Head of caudate nucleus (tissue), 42 donors: ENCODE measurements around the gene ZNF236.
A peak's percentile ranks its signal among the peaks of the same experiment; 100 is the strongest.
"Not testable (repeated sequence)": the region's sequence is repeated elsewhere in the genome, so short reads cannot be mapped to it uniquely, and the experiment has no call there.

ENCODE experiments used
- DNase-seq, 42 donors: peaks; one replicate each; pipeline versions ENCODE4 v3.0.0 to v3.0.0-alpha.2; 2020 to 2021; ENCODE audit warnings: mixed read lengths in 7 of 42
- intact Hi-C: fragments of 100-400 bp; cut with DNase I; formaldehyde crosslinking; loops from one replicate; pipeline ENCODE4 v1.15.0; 2022

ZNF236 gene

DNA sequence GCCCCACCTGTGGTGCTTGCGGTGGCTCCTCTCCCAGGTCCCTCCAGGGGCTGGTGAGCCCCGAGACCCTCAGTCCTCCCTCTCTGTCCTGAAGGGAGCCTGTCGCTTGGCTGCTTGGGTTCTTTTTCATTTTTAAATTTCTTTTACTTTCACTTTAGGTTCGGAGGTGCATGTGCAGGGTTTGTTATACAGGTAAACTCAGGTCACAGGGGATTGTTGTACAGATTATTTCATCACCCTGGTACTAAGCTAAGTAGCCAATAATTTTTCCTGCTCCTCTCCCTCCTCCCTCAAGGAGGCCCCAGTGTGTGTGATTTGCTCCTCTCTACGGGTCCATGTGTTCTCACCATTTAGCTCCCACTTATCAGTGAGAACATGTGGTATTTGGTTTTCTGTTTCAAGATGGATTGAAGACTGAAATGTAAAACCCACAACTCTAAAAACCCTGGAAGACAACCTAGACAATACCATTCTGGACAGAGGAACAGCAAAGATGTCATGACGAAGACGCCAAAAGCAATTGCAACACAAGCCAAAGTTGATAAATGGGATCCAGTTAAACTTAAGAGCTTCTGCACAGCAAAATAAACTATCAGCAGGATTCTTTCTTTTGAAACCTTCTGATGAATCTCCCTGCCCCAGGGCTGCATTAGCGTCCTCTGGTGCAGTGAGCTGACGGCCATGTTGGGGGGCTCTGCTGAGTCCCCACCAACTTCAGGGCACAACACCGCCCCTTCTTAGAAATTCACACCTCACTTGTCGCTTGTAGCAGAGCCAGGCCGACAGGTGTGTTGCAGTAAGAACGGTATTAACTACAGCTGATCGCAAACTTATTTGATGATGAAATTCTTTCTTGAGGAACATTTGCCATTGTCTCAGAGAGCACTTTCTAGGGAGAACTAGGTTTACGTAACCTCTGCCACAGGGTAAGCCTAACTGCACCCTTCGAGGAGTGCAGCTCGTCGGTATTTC, 135.3 kb downstream of the ZNF236 start:
- no peak for DNase-seq
- intact Hi-C loops, result no loop called here

DNA sequence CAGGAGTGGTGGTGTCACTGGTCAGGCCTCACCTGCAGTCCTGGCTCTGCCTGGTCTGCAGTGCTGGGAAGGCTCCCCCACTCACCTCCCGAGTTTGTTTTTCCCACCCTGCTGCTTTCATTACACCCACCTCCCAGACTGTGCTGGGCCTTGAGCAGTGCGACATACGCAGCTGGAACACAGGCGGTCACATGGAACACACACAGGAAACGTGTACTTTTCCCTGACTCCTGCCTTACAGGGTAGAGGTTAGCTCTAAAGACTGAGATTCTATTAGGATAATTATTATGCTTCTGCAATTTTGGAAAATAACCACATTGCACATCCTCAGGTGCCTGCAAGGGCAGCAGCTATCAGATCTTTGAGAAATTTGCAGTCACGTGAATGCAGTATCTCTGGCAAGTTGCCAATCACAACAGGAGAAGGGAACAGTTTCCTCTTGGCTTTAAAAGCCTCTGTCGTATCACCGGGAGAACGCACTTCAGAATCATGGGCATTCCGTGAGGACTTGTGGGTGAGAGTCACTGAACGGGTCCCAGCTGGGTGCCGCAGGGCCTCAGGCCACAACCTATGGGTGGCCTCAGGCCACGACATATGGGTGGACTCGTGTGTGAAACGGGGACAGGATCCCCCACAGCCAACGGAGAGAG, 136.5 kb downstream of the ZNF236 start:
- intact Hi-C loops, result no loop called here

DNA sequence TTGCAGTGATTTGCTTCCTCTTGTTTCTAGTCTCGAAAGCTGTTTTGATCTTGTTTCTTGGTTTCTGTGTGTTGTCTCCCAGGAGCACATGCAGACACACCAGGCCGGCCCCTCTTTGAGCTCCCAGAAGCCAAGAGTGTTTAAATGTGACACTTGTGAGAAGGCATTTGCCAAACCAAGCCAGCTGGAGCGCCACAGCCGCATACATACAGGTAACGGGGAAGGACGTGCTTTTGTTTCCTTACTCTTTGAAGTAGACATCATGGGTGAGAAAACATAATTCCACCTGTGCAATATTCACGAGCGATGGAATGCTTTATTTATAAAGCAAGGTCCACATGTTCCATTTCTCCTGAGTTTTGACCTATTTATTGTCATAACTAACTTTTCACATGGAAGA, 137.2 kb downstream of the ZNF236 start:
- intact Hi-C loops, result no loop called here
- peak in 1 of 42 donors; percentile 31 for DNase-seq

More for the DNA sequence above, 136.5 kb downstream of the ZNF236 start:
- DNase-seq, result peak in 1 of 42 donors; percentile 32

DNA sequence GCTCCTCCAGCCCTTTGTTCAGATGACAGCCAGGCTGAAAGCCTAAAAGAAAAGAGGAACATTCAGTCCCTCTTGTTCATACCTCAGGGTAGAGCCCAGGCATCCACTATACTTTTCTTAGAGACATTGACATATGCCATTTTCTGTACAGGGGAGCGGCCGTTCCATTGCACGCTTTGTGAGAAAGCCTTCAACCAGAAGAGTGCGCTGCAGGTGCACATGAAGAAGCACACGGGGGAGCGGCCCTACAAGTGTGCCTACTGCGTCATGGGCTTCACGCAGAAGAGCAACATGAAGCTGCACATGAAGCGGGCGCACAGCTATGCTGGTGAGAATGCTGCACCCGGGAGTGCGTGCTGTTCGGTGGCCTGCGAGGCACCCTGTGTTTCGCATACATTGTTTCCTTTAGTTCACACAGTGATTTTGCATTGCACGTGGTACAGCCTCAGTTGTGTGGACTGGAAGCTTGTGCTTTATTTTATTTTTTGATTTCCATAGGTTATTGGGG, 138.2 kb downstream of the ZNF236 start:
- DNase-seq, result peak in 1 of 42 donors; percentile 34
- intact Hi-C loops, result no loop called here

DNA sequence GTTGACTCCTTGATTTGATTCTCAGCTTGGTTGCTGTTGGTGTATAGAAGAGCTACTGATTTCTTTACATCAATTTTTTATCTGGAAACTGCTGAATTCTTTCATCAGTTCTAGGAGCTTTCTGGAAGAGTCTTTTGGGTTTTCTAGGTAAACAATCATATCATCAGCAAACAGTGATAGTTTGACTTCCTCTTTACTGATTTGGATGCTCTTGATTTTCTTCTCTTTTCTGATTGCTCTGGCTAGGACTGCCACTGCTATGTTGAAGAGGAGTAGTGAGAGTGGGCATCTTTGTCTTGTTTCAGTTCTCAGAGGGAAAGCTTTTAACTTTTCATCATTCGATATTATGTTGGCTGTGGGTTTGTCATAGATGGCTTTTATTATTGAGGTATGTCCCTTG, 140.5 kb downstream of the ZNF236 start:
- intact Hi-C loops, result no loop called here
- DNase-seq, result no peak

DNA sequence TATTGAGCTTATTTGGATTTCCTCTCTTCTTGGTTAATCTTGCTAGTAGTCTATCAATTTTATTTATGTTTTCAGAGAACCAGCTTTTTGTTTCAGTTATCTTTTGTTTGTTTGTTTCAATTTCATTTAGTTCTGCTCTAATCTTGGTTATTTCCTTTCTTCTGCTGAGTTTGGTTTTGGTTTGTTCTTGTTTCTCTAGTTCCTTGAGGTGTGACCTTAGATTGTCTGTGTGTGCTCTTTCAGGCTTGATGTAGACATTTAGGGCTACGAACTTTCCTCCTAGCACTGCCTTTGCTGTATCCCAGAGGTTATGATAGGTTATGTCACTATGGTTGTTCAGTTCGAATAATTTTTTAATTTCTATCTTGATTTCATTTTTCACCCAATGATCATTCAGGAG, 141.6 kb downstream of the ZNF236 start:
- no peak for DNase-seq
- intact Hi-C loops, result no loop called here

DNA sequence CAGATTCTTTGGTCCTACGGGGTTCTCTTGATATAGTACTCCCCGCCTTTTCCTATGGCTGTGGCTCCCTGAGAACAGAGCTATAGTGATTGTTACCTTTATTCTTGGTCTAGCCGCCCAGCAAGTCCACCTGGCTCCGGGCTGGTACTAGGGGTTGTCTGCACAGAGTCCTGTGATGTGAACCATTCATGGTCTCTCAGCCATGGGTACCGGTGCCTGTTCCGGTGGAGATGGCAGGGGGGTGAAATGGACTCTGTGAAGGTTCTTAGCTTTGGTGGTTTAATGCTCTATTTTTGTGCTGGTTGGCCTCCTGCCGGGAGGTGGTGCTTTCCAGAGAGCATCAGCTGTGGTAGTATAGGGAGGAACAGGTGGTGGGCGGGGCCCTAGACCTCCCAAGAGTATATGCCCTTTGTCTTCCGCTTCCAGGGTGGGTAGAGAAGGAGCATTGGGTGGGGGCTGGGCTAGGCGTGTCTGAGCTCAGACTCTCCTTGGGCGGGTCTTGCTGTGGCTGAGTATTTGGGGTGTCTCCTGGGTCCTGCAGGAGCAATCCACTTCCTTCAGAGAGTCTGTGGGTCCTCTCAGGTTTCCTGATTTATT, 143.3 kb downstream of the ZNF236 start:
- DNase-seq, intact Hi-C loops: not testable (repeated sequence)

DNA sequence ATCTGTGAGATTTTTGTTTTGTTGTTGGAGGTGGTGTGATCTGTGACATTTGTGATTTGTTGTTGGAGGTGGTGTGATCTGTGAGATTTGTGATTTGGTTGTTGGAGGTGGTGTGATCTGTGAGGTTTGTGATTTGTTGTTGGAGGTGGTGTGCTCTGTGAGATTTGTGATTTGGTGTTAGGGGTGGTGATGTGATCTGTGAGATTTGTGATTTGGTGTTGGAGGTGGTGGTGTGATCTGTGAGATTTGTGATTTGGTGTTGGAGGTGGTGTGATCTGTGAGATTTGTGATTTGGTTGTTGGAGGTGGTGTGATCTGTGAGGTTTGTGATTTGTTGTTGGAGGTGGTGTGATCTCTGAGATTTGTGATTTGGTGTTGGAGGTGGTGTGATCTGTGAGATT, 144.9 kb downstream of the ZNF236 start:
- intact Hi-C loops, DNase-seq: not testable (repeated sequence)

DNA sequence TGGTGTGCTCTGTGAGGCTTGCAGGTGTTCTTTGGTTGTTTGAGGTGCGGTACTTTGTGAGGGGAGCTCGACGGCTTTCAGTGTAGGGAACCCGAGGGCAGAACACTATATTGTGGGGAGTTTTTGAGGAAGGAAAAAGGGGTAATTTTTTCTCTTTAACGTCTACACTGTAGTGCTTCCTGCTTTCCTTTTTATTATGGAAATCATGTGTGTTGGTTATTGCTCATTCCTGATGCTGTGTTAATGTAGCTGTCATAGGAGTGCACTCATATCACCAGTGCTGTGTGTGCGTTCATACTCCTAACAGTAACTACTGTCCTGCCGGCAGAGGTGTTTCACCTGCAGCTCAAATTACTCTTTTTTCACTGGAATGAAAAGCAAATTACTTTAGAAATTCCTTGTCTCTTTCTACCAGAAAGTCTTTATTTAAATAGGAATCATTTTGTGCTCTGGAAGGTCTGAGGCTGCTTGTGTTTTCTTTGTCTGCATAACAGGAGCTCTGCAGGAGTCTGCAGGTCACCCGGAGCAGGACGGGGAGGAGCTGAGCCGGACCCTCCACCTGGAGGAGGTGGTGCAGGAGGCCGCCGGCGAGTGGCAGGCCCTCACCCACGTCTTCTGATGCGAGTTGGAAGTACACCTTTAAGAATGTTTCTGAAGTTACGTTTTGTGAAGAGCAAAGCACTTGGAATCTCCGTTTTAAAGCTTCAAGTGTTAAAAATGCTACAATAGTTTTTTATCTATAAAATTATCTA, 145.5 kb downstream of the ZNF236 start:
- peak in 1 of 42 donors; percentile 33 for DNase-seq
- intact Hi-C loops, result no loop called here

DNA sequence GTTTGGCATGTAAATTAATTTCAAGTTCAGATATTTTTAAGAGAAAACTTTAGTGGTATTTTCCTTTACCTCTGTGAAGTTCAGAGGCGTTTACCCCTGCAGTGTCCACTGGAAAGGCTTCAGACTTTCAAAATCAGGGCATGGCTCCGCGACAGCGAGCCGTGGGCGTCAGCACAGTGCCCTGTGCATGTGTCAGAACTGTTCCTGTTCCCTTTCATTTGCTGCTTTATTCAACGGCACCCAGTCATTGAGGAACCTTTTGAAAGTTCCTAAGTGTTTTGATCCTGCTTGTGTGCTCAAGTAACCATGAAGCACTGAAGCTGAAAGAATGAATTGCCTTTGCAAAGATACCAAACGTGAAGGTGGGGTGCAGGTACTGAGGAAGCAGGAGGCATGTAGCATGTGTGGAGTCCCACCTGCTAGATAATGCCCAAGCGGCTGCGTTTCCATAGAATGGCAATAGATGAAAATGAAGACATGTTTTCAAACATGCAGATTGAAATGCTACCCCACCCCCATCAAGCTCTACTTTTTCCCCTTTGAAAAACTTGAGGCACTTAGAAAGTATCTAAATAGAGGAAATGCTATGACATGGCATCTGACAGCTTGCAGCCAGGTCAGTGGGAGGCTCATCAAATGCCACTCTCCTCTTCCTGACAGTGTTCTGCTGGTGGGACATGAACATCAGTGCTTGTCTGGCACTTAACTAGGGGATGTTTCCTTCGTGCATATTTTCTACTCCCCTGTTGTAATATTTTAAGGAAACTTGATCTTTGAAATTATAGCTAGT, 148.6 kb downstream of the ZNF236 start:
- intact Hi-C loops, result no loop called here
- DNase-seq, result peak in 10 of 42 donors; percentile 19 to 73 (median 55)

DNA sequence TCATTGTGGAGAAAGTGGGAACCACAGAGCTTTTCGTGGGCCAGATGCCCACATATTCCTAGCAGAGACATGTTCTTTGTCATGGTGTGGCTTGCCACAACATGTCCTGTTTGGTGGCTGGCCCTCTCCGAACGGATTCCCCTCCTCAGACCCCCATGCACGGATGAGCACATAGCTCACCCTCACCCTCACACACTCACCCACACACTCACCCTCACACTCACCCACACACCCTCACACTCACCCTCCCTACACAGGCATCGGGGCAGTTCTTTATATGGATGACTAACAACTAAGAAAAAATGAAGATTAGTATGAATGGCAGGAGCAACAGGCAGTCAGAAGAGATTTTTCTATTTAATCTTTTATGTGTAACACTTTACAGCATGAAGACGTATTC, 149.9 kb downstream of the ZNF236 start:
- peak in 1 of 42 donors; percentile 33 for DNase-seq
- intact Hi-C loops, result no loop called here

DNA sequence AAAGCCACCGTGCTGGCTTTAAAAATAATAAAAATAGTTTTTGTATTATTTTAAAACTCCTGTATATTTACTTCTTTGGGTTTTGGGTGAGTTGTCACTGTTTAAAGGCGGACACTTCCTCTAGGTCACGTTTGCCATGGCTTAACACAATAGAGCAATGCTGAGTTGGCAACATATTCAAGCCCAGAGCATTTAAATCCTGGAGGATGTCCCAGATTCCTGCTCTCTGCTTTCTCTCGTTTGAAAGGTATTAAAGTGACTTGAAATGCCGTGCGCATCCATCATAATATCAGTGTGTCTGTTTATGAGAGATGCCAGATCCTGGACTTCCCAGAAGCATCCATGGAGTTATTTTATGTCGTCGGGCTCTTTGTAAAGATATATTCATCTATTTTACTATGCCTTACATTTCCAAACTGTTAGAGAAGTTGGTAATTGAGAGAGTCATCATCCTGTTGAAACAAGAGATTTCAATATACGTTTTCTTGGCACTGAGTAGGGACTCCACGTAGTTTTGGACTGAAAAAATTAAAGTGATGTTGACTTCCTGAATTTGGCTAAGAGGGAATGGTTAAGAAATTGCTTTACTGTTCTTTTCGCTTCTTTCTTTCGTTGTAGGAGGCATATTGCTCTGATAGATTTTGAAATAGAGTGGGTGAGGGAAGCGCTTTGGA, 150.6 kb downstream of the ZNF236 start:
- intact Hi-C loops, result no loop called here
- DNase-seq, result peak in 1 of 42 donors; percentile 32

DNA sequence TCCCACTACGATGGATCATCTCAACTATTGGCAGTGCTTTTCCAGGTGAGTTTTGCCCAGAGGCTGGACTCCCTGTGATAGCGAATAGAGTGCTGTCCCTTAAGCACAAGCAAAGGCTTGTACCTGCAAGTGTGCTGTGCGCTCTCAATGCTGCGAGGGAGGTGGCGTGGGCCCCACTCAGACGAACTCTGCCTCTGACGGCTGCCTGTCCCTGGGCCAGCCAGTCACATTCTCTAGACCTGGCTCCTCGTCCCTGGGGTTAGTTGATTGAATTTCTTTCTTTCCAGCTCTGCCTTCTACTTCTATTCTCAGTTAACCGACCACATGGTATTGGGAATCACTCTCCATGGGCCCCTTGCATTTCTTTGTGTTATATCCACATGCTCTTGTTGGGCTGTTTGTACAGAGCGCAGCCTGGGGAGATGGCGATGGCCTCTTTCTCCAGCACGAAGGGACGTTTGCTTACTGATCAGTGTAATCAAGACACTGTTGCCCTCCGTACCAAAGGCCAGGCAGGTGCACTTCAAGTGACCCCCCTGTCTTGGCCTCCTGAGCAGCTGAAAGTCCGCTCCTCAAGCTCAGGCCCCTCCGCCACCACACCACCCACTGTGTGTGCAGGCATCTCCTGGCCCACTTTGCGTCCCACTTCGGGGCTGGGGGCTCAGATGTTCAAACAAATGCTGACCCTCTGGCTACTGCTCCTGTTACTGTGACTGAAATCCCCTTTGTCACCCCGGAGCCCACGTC, 151.3 kb downstream of the ZNF236 start:
- DNase-seq, result peak in 6 of 42 donors; percentile 19 to 70 (median 51)
- intact Hi-C loops, result no loop called here

DNA sequence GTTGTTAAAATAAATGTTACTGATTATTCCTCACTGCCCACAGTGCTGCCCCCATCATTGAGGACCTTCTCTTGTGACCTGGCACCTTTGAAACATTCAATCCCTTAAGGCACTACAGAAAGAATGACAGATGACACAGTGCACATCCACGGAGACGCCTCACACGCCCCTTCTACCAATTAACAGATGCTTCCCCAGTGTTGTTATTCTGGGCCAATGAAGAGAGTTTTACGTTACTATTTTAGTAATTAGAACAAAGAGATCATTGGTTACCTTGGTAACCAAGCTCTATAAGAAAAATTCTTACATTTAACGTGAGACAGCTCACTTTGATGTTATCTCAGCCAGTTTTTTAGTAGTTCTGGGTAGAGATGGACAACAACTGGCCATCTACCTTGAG, 152.0 kb downstream of the ZNF236 start:
- intact Hi-C loops, result no loop called here
- peak in 4 of 42 donors; percentile 19 to 59 (median 38) for DNase-seq

DNA sequence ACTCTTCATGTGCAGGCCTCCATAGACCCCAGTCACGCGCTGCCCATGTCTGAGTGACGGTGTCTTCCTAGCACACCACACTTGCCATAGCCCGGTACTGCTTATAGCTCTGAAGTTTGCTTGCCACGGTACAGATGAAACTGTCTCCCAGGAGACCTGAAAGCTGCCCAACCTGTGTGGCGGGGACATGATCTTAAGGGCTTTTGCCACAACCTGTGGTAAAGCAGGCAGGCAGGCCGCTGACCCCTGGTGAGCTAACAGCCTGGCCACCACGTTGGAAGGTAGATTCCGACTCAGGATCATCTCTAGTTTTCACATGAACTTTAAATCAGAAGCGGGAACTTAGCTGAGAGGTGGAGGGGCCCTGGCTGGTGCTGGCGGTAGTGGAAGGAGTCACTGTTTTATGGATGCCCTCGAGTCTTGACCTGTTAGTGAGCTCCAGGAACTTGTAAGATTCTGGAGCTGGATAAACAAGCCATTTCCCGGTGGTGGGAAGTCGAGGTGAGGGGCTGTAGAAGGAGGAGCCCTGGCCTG, 153.3 kb downstream of the ZNF236 start:
- peak in 1 of 42 donors; percentile 41 for DNase-seq
- intact Hi-C loops, result no loop called here

DNA sequence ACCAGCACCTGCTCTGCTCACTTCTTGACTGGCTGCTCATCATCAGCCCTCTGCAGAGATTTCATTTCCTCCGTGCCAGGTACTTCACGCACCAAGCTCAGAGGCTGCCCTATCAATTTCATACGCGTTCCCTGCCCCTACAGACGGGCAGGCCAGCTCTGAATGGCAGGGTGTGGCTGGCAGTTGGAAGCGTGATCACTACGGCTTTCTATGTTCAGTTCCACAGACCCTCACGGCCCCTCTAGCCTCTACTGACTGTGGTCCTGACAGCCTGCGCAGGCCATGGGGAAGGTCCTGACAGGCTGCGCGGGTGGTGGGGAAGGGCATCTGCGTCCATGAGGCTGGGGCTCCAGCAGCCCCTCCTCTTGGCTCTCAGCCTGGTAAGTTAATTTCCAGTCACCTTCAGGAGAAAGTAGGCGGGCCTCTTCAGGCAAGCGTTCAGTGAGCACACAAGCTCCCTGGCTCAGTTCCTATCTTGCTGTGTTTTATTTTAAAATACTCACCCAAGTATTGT, 154.8 kb downstream of the ZNF236 start:
- intact Hi-C loops, result no loop called here
- peak in 7 of 42 donors; percentile 12 to 65 (median 57) for DNase-seq
